GM18868 (cell line): Measurements from ENCODE around the gene ZNF324.
"Not testable (repeated sequence)": the region's sequence is repeated elsewhere in the genome, so short reads cannot be mapped to it uniquely, and the experiment has no call there.

ENCODE experiments used
- ATAC-seq: cut with Tn5 transposase; IDR thresholded peaks from one replicate; pipeline ENCODE4 v1.9.1; 2021; ENCODE audit warnings: mild to moderate bottlenecking, moderate library complexity; ENCODE audit not compliant: unreplicated experiment

ZNF324 gene

DNA sequence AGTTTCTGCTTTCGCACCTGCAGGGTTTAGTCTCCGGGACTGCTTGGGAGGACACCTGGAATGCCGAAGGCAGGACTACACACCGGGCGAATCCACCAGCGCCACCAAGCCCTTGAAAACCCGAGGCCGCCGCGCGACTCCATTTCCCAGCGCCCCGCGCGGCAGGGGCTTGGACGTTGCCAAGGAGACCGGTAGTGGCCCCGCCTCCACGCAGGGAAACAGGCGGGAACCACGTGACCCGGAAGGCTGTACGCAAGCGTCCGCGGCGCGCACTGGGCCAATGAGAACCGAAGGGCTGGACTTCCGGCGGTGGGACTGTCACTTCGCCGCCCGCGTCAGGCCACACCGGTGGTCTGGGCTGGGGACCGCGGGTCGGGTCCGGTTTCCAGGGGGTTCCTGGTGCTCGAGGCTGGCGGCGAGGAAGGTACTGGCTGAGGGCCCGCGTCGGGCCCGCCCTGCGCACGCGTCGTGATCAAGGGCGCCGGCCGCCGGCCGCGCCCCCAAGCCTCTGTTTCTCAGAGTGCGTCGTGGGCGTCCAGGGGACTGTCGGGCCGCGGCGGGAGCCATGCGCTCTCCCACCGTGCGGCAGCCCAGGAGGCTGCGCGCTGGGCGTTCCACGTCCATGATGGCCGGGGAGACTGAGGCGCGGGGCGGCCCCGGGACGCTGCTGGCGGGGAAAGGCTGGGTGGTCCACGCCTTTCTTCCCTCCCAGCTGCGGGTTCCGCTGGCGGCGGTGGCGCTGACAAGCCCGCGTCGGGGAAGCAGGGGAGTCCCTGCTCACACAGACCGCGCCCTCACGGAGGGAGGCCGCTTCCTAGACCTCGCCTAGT is at the start of gene ZNF324:
Gene ZNF324 (plus strand): TSS at position 321 of the 830 bp plus-strand sequence. CDS start 2,106 bp downstream, outside the sequence.
- peak; percentile 91 for ATAC-seq

DNA sequence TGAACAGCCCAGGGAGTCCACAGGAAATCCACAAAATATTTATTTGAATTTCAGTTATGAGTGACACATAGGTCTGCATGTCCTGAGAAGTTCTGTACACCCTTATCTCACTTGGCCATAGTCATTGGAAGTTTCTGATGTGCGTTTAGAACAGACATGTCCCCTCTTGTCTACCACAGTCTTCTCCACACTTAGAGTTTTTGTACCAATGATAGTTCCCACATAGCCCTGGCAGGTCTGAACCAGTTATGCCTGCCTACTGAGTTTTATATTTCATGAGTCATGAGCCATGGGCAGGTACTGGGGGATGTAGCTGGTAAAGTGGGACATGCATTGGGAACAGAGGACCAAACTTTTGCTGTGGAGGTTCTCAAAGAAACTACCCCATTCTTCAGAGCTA is 38.3 kb upstream of the ZNF324 start:
- no peak for ATAC-seq

DNA sequence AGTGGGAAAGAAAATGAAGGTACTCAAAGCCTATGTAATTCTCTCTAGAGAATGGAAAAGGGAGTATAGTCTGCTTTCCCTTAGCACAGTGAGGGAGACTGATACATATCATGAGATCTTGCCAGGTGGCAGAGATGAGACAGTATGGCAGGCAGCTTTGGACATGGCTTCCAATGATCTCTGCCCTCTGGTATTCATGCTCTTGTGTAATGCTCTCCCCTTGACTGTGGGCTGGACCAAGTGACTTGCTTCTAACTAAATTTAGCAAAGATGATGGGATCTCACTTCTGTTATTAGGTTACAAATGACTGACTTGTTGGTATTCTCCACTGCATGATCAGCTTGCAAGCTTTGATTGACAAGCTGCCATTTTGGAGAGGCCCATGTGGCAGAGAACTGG is 37.1 kb upstream of the ZNF324 start:
- ATAC-seq, result no peak

DNA sequence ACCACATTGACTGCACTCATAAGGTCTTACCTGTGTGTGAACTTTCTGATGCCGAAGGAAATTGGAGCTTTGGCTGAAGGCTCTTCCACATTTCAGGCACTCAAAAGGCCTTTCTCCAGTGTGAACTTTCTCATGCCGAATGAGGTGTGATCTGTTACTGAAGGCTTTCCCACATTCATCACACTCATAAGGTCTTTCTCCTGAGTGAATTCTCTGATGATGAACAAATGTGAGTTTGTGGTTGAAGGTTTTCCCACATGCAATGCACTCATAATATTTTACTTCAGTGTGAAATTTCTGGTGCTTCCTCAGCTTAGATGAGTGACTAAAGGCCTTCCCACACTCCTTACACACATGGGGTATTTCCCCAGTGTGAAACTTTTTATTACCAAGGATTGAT is 32.7 kb upstream of the ZNF324 start:
- ATAC-seq, result no peak

DNA sequence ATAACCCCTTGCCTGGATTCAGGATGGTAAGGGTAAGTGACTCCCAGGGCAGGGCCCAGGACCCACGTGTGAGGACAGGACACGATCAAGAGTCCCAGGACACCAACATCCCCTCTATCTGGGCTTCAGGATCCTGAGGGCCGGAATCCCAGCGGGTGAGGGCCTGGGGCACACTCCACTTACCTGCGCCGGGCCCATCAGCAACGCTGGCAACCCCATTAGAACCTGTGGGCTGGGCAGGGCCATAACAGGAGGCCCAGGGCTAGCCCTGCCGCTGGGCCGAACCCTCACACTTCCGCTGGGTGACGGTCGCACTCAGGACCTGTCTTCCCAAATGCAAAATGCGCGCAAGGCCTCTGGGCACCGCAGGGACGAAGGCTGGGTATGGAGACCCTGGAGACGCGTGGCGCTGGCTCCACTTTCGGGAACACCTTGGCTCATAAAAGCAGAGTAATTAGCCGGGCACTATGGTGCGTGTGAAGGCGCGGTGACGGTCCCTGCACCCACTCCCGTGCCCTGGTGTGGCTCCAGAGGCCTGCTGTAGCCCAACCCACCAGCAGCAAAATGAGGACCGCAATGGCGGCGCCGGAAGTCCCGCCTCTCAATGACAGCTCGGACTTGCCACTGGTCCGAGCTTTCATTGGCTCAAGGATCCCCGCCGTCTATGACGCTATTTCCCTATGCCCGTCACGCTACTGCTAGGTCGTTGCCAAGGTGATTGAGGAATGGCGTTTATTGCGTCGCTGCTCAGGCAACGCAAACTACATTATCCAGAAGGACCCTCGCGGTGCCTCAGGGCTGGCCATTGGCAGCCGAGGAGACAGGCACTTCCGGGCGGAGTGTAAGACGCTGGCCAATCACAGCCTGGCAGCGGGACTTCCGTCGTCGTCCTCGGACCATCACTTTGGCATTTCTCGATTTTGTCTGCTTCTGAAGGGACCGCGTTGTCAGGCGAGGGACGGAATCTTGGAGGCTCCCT is 27.0 kb upstream of the ZNF324 start, which contains the start of gene ZNF132:
Gene ZNF132 (minus strand): TSS at position 578 of the 979 bp plus-strand sequence. CDS start 332 bp downstream, at position 246.
- ATAC-seq, result peak; percentile 94

DNA sequence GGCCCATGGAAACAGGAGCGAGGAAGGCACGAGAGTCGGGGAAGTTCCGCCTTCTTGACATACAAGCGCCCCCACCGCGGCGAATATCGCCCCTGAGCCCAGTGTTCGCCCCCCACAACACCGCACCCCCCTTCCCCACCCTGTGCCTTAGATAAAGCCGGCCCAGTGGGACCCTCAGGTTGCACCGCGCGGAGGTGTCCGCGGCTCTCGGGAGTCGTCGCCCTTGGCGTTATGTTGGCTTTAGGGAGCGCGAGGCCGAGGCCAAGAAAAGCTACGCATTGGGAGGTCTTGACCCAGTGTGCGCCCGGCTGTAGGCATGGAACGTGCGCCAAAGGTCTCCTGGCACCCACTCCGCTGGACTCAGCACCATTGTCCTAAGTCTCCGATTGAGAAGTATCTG is 26.3 kb upstream of the ZNF324 start:
- ATAC-seq, result no peak

DNA sequence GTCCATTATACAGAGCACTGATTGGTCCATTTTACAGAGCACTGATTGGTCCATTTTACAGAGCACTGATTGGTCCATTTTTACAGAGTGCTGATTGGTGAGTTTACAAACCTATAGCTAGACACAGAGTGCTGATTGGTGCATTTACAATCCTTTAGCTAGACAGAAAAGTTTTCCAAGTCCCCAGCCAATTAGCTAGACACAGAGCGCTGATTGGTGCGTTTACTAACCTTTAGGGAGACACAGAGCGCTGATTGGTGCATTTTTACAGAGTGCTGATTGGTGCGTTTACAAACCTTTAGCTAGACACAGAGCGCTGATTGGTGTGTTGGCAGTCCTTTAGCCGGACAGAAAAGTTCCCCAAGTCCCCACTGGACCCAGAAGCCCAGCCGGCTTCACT is 23.9 kb upstream of the ZNF324 start:
- ATAC-seq, result not testable (repeated sequence)

DNA sequence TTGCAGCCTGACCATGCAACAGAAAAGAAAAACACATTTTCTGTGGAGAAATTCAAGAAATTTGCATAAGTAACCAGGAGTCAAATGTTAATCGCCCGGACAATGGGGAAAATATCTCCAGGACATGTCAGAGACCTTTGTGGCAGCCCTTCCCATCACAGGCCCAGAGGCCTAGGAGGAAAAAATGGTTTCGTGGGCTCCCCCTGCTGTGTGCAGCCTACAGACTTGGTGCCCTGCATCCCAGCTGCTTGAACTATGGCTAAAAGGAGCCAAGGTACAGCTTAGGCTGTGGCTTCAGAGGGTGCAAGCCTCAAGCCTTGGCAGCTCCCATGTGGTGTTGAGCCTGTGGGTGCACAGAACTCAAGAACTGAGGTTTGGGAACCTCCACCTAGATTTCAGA is 18.0 kb upstream of the ZNF324 start:
- ATAC-seq, result not testable (repeated sequence)

DNA sequence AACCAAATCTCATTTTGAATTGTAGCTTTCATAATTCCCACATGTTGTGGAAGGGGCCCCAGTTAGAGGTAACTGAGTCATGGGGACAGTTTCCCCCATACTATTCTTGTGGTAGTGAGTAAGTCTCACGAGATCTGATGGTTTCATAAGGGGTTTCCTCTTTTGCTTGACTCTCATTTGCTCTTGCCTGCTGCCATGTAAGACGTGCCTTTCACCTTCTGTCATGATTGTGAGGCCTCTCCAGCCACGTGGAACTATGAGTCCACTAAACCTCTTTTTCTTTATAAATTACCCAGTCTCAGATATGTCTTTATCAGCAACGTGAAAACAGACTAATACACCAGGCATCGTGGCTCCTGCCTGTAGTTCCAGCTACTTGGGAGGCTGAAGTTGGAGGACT is 16.9 kb upstream of the ZNF324 start:
- not testable (repeated sequence) for ATAC-seq

DNA sequence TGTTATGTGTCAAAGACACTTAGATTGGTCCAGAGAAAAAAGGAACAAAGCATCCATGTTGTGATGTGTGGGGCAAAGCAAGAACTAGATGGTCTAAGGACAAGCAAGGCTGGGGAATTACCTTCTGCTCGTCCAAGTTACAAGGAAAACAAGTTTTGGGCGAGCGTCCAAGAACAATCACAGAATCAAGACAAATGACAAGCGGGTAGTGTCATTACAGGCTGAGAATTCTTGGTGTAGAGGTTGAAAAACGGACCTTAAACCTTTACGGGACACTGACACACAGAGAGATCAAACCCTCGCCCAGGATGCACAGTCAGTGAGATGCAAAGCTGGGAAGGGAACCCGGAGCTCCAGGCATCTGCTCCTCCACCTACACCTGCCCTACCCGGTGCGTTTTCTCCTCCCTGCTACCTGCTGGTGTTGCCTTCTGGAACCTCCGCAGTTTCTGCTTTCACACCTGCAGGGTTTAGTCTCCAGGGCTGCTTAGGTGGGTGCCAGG is 16.0 kb upstream of the ZNF324 start:
- peak; percentile 11 for ATAC-seq

DNA sequence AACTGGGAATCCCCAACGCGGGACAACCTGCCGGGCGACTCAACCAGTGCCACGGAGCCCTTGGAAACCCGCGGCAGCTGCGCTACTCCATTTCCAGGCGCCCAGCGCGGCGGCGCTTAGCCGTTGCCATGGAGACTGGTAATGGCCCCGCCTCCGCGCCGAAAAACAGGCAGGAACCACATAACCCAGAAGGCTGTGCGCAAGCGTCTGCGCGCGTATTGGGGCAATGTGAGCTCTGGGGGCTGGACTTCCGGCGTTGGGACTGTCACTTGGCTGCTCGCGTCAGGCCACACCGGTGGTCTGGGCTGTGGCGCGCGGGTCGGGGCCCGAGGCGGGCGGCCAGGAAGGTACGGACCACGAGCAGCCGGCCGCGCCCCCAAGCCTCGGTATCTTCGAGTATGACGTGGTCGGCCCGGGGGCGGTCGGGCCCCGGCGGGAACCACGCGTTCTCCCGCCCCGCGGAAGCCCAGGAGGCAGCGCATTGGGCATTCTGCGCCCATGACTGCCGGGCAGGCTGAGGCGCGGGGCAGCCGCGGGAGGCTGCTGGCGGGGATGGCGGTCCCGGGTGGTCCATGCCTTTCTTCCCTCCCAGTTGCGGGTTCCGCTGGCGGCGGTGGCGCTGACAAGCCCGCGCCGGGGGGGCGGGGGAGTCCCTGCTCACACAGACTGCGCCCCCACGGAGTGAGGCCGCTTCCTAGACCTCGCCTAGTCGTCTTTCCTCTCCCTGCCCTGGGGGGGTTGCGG is 15.3 kb upstream of the ZNF324 start, which contains the start of gene ZNF324B:
Gene ZNF324B (plus strand): TSS at position 265 of the 744 bp plus-strand sequence. CDS start 2,080 bp downstream, outside the sequence.
- ATAC-seq, result peak; percentile 94

DNA sequence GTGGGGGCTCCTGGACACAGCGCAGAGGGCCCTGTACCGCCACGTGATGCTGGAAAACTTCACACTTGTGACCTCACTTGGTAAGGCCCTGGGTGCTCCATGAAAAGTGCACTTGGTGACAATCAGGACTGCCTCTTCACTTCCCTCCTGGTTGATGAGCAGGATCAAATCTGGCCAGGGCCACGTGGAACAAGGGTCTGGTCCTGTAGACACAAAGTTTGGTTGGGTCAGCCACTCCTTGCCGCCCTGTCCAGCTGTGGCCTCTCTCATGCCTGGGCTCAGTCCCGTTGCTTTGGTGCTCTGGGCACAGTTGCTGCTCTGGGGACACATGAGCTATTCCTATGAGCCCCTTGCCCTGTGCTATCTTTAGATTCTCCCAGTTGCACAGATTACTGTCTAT is 13.1 kb upstream of the ZNF324 start:
- ATAC-seq, result no peak

DNA sequence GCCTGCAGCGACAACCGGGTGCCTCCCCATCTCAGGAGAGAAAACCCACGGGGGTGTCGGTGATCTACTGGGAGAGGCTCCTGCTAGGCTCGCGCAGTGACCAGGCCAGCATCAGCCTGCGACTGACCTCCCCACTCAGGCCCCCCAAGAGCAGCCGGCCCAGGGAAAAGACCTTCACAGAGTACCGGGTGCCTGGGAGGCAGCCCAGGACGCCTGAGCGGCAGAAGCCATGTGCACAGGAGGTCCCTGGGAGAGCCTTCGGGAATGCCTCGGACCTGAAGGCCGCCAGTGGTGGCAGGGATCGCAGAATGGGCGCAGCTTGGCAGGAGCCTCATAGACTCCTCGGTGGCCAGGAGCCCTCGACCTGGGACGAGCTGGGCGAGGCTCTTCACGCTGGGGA is 11.6 kb upstream of the ZNF324 start:
- no peak for ATAC-seq

DNA sequence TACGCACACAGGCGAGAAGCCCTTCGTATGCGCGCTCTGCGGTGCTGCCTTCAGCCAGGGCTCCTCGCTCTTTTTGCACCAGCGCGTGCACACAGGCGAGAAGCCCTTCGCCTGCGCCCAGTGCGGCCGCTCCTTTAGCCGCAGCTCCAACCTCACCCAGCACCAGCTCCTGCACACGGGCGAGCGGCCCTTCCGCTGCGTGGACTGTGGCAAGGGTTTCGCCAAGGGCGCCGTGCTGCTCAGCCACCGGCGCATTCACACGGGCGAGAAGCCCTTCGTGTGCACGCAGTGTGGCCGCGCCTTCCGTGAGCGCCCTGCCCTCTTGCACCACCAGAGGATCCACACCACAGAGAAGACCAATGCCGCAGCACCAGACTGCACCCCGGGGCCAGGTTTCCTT is 10.8 kb upstream of the ZNF324 start:
- ATAC-seq, result no peak

DNA sequence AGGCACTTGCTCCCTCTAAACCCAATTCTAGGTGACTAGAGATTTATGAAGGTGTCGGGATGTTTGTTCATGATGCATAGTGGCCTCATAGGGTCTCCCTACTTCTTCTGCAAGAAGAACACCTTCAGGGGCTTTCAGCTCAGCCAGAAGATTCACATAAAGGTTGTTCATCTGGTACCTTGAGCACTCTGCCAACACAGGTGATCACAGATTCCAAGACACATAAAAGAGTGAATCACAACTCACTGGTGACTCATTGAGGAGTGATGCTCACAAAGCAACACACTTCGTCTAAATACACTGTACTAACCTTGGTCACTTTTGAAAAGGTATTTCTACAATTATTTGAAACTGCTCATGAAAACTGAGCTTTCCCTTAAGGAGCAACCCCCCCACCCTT is 6.8 kb upstream of the ZNF324 start:
- no peak for ATAC-seq

DNA sequence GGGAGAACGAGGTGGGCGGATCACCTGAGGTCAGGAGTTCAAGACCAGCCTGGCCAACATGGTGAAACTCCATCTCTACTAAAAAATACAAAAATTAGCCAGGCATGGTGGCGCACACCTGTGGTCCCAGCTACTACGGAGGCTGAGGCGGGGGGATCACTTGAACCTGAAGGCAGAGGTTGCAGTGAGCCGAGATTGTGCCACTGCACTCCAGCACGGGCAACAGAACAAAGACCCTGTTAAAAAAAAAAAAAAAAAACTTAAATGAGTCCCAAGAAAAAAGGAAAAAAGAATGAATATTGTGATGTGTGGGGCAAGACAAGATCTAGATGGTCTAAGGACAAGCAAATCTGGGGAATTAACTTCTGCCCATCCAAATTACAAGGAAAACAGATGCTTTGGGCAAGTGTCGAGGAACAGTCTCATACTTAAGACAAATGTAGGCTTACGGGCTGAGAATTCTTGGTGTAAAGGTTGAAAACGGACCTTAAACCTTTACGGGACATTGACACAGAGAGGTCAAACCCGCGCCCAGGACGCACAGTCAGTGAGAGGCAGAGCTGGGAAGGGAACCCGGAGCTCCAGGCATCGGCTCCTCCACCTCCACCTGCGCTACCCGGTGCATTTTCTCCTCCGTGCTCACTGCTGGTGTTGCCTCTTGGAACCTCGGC is 656 bp upstream of the ZNF324 start:
- ATAC-seq, result peak; percentile 24

DNA sequence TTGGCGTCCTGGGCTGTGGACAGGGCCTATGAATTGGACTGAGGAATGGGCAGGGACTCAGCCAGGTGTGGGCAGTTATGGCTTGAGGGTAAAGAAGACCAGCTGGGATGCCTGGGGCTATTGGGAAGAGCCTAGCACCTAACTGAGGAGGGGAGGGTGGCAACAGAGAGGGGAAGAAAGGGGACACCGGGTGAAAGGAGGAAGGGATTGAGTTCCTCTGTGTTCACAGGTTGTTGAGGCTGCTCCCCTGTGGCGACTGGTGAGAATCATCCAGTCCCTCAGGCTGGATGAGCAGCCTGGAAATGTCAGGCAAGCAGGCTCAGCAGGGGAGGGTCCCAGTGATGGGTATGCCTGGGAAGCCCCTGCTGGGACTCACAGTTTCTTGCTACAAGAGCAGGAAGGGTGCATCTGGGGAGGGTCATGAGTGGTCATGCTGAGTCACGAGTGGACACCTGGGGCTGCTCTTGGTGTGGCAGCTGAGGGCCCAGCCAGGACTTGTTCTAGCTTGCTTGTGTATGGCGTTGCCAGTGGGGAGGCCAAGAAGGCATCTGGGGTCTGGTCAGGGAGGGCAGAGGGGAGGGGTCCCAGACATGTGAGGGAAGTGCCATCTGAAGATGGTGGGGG is 1.4 kb downstream of the ZNF324 start:
- ATAC-seq, result no peak

DNA sequence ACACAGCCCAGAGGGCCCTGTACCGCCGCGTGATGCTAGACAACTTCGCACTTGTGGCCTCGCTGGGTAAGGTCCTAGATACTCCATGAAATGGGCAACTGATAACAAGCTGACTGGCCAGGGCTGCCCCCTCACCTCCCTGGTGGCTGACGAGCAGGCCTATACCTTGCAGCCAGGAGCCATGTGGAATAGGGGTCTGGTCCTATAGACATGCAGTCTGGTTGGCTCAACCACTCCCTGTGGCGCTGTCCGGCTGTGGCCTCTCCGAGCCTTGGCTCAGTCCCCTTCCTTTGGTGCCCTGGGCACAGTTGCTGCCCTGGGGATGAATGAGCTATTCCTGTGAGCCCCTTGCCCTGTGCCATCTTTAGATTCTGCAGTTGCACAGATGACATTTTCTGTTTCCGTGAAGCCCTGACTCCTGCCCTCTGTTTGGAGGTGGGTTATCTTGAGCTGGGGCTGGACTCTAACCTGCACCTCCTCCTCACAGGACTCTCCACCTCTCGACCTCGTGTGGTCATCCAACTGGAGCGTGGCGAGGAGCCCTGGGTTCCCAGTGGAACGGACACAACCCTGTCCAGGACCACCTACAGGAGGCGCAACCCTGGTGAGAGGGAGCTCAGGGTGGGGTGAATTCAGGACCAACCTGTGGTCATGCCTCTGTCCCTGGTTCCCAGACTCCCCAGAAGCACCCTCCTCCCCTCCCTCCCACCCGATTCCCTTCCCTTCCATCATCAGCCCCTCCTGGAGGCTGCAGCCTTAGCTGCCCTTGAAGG is 2.5 kb downstream of the ZNF324 start:
- ATAC-seq, result no peak
